GM18907 (cell line): ENCODE measurements around the gene ZNF124.

Experiments
- ATAC-seq: cut with Tn5 transposase; IDR thresholded peaks from one replicate; pipeline ENCODE4 v1.9.1; 2021; ENCODE audit warnings: mild to moderate bottlenecking, moderate library complexity; ENCODE audit not compliant: unreplicated experiment

ZNF124 gene

DNA sequence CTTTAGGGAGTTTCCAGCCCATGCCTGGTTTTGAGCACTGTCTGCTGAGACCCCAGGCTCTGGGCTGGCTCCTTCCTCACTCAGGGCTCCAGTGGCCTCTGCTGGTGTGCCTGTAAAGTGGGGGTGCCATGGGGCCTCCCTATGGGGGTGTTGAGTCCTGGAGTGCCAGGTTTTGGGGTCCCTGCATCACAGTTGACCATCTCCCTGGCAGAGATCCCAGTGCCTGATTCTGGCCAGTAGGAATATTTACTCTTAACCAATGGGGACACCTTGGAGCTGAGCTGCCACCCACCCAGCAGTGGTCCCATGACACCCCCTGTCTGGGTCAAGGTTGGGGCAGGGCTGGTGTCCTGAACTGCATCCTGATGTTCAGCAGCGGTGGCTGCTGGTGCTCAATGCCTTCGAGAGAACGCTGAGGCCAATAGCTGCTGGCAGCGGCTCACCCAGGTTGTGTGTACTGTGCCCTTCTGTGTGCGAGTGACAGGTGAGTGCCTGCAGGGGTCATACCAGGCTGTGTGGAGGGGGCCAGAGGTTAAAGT, 58.0 kb downstream of the ZNF124 start:
- ATAC-seq = no peak

DNA sequence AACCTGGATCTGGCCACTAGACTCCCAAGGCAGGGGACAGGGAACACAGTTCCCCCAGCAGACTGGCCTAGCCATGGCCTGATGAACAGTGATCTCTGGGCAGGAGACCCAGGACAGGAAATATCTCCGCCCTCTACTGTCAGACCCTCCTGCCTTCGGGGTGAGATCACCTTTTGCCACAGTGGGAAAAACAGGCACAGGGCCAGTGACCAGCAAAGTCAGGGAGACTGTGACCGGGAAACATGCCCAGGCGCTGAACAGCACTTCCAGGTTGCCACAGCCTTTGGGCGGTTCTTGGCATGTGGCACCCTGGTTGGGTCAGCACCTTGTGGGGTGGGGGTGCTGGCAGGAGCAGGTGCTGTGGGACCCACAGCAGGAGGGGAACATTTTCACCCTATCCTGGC, 58.7 kb downstream of the ZNF124 start:
- ATAC-seq = no peak

DNA sequence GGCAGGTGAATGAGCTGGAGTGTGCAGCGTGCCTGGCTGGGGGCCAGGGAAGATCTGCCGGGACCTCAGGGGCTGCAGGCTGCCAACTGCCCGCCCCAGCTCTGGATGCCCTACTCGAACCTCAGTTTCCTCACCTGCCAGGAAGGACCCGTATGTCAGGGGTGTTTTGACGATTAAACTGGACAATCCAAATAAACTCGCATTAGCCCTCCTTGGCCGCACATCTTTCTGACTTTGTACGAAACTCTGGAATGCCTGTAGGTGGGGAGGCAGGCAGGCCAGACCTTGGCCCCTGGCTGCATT, 59.4 kb downstream of the ZNF124 start:
- no peak for ATAC-seq

DNA sequence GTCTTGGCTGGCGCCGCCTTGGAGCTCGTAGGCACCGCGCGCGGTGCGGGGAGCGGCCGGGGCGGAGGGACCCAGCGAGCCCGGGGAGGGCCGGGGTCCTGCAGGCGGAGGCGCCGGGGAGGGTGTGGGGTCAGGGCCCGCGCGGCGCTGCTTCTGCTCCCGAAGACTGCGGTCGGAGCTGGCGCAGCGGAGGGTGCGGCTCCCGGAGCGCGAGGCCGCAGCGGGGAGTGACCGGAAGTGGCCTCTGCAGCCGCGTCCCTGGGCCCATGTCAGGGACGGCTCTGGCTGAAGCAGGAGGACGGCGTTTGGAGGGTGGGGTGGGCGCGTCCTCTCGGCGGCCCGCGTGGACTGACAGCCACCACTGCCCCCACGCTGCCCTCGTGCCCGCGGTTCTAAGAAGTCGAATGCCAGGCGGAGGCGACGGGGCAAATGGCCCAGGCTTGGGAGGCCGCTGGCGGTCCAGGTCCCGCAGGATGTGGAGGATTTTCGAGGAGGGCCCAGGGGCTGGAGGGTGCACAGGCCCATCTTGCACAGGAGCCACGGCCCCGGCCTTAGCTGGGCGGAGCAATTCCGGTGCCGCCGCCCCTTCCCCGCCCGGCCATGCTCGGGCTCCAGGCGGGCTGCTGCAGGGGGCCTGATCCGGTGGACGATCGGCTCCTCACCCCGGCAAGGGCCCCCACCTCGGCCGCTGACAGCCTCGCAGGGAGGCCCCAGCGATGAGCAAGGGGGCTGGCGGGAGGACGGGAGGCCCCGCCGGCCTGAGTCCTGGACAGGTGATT, 59.9 kb downstream of the ZNF124 start:
- no peak for ATAC-seq

DNA sequence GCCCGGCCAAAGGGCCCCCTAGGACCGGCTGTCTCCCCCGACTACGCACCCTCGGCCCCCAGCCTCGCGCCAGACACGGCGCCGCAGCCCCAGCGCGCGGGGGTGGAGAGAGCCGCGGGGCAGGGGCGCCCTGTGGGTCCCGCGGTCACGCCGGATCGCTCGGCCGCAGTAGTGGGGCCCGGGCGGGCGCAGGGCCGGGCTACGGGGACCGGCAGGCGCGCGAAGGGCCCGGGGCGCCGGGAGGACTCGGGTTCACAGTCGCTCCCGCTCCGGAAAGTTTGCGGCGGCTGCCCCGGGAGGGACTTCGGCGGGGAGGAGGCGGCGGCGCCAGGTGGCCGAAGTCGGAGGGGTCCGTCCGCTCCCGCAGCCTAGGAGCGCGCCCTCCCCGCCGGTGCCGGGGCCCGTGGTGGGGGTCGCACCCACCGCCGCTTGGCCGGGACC, 60.5 kb downstream of the ZNF124 start:
- no peak for ATAC-seq

DNA sequence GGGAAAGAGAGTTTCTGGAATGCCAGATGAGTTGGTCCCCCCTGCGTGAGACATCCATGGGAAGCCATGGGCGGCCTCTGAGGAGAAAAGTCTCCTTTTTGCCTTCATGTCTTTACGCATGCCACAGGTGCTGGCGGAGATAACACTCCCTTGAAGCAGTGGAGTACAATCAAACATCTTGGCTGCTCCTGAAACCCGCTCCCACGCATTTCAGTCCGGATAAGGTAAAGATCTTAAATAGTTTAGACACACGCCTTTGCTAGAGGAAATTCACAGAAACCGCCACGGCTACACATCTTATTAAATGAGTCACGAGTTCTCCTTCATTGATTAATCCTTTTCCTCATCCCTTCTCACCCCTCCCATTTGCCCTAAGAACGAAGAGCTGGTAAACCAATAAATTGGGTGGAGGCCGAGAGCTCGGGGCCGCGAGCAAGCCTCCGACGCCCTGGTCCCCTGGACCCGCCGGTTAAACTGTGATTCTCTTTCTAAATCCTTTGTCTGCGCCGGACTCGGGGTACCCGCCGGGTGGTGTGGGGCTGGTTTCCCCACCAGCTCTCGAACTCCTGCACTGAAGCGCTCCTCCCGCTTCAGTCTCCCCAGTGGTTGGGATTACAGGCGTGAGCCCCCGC, 61.1 kb downstream of the ZNF124 start:
- no peak for ATAC-seq

DNA sequence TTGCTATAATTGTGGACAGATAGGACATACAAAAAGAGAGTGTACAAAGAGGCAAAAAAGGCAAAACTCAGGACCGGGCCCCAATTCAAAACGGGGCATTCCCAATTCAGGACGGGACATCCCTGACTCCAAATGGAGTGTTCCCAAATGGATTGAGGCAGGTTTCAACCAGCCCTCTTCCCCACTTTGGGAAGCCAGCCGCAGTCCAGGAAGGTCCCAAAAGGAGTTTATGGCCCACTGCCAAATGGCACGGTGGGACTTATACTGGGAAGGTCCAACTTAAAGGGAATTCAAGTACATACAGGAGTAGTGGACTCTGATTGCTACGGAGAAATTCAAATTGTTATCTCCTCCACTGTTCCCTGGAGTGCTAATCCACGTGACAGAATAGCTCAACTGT, 64.1 kb downstream of the ZNF124 start:
- no peak for ATAC-seq

DNA sequence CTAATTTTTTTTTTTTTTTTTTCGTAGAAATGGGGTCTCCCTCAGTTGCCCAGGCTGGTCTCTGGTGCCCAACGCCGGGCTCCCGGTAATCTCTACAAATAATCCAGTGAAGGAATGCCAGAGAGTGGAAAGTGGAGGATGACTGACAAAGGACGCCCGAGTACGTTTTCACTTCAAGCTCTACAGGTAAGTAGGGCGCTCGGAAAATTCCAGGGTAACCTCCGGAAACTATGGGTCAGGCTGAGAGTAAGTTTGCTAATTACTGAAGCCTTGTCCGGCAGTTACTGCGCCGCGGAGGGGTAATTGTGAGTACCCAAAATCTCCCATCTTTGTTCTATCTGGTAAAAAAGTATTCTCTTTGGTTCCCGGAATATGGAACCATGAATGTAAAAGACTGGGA, 65.9 kb downstream of the ZNF124 start:
- no peak for ATAC-seq
